Endothelial cell of umbilical vein (primary cell): ENCODE measurements around the gene LAMA5. TPM values are rescaled to one million over a fixed set of nuclear protein-coding genes. Genes with fewer than 3 reads are reported as not detected.

Source experiments
- BruUV-seq: library from RNA; stranded (reverse); fragments of 400-500 nt; replicated peaks from 2 replicates; lab custom pipeline; 2021; lab: Mats Ljungman, UMichigan
- CTCF ChIA-PET: fragments of 300-600, 350-600 bp; sonication (Branson Sonifier 250); formaldehyde crosslinking; loops from one replicate; lab custom pipeline; 2021; ENCODE audit warnings: antibody characterized with exemption, inconsistent platforms; lab: Charles Lee
- POLR2A ChIA-PET: fragments of 300-600, 350-600 bp; sonication (Branson Sonifier 250); formaldehyde crosslinking; loops from one replicate; lab custom pipeline; 2021; ENCODE audit warnings: antibody characterized with exemption, inconsistent platforms; lab: Charles Lee
- DNase-seq: peaks from one replicate; pipeline ENCODE4 v3.0.0-alpha.2; 2011; ENCODE audit warnings: low read depth, low spot score
- FAIRE-seq: peaks from 2 replicates; lab custom pipeline; 2011; peaks lifted over from hg19 to GRCh38; lab: Jason Lieb, UNC
- H2AFZ ChIP-seq: 2 replicates; pipeline ENCODE4 v1.6.0; 2012; ENCODE audit warnings: low read depth, low read length, control low read depth, inconsistent platforms
- H3K27ac ChIP-seq: 2 replicates; pipeline ENCODE4 v1.5.1; 2011; ENCODE audit warnings: low read depth, mild to moderate bottlenecking, control low read depth, low read length, moderate library complexity; ENCODE audit not compliant: insufficient read depth
- H3K27me3 ChIP-seq, 2 experiments: 2 replicates each; pipeline versions ENCODE4 v1.6.0 to v1.6.1; 2011; ENCODE audit warnings: low read length in 2 of 2, mixed read lengths in 1 of 2; ENCODE audit not compliant: control insufficient read depth in 2 of 2, insufficient read depth in 2 of 2
- H3K36me3 ChIP-seq, 2 experiments: 2 replicates in 1 of 2; 3 replicates in 1 of 2; pipeline ENCODE4 v1.5.1; 2011; ENCODE audit warnings: low read length in 2 of 2, mild to moderate bottlenecking in 1 of 2, moderate library complexity in 1 of 2; ENCODE audit not compliant: control insufficient read depth in 2 of 2, insufficient read depth in 2 of 2; ENCODE audit errors: extremely low read depth in 1 of 2
- H3K4me1 ChIP-seq: 3 replicates; pipeline ENCODE4 v1.5.1; 2011; ENCODE audit warnings: mild to moderate bottlenecking, low read length; ENCODE audit not compliant: control insufficient read depth, insufficient read depth; ENCODE audit errors: extremely low read depth
- H3K4me2 ChIP-seq: 2 replicates; pipeline ENCODE4 v1.6.1; 2011; ENCODE audit warnings: low read length, control low read depth, mixed read lengths; ENCODE audit not compliant: insufficient read depth
- H3K4me3 ChIP-seq, 3 experiments: fragments of 200-600 bp in 1 of 3; sonication (generic), shearing (Covaris generic) in 1 of 3; replicated peaks in 1 of 3; 2 replicates each; pipeline ENCODE4 v1.5.1; 2011 to 2016; ENCODE audit warnings: control low read depth in 3 of 3, low read length in 3 of 3, mild to moderate bottlenecking in 2 of 3, inconsistent platforms in 1 of 3, low read depth in 1 of 3, moderate library complexity in 1 of 3; ENCODE audit not compliant: insufficient read depth in 1 of 3
- H3K79me2 ChIP-seq: 2 replicates; pipeline ENCODE4 v1.6.0; 2012; ENCODE audit warnings: low read length, inconsistent platforms; ENCODE audit not compliant: control insufficient read depth, insufficient read depth
- H3K9ac ChIP-seq: replicated peaks from 2 replicates; pipeline ENCODE3; 2011; ENCODE audit warnings: low read length, control low read depth; ENCODE audit not compliant: insufficient read depth; ENCODE audit errors: extremely low read depth
- H3K9me1 ChIP-seq: replicated peaks from 3 replicates; pipeline ENCODE4 v1.6.0; 2011; ENCODE audit warnings: mild to moderate bottlenecking, low read length; ENCODE audit not compliant: control insufficient read depth, insufficient read depth; ENCODE audit errors: extremely low read depth
- H3K9me3 ChIP-seq: replicated peaks from 2 replicates; pipeline ENCODE4 v1.5.1; 2012; ENCODE audit warnings: low read length, inconsistent platforms; ENCODE audit not compliant: control insufficient read depth, insufficient read depth
- H4K20me1 ChIP-seq: replicated peaks from 2 replicates; pipeline ENCODE3; 2011; ENCODE audit warnings: mild to moderate bottlenecking, low read length; ENCODE audit not compliant: control insufficient read depth, insufficient read depth; ENCODE audit errors: extremely low read depth
- EZH2 ChIP-seq: IDR thresholded peaks from 2 replicates; pipeline ENCODE4 v1.6.1; 2012; ENCODE audit warnings: borderline replicate concordance, low read depth, mild to moderate bottlenecking, moderate library complexity, low read length, inconsistent platforms; ENCODE audit not compliant: severe bottlenecking
- FOS ChIP-seq: IDR thresholded peaks from 2 replicates; pipeline ENCODE4 v1.6.1; 2011; ENCODE audit warnings: mild to moderate bottlenecking, low read length, moderate library complexity, borderline replicate concordance; ENCODE audit not compliant: insufficient read depth
- GATA2 ChIP-seq: IDR thresholded peaks from 2 replicates; pipeline ENCODE4 v1.7.0; 2011; ENCODE audit warnings: low read depth, mild to moderate bottlenecking, moderate library complexity, mixed read lengths, low read length; ENCODE audit not compliant: insufficient read length, insufficient read depth
- JUN ChIP-seq: IDR thresholded peaks from 2 replicates; pipeline ENCODE4 v1.6.1; 2011; ENCODE audit warnings: borderline replicate concordance, low read depth; ENCODE audit not compliant: insufficient read length, insufficient read depth
- MYC ChIP-seq: IDR thresholded peaks from one replicate; pipeline ENCODE4 v1.6.1; 2011; ENCODE audit warnings: mild to moderate bottlenecking, low read depth, low read length
- POLR2A ChIP-seq: IDR thresholded peaks from 2 replicates; pipeline ENCODE4 v1.6.1; 2012; ENCODE audit warnings: low read depth, mild to moderate bottlenecking, control low read depth, low read length
- POLR2AphosphoS5 ChIP-seq: IDR thresholded peaks from 2 replicates; pipeline ENCODE4 v1.6.1; 2012; ENCODE audit warnings: low read depth, mild to moderate bottlenecking, control low read depth, low read length, moderate library complexity; ENCODE audit not compliant: insufficient read depth
- dilution Hi-C: fragments of 300-500 bp; cut with MboI; formaldehyde crosslinking; loops from one replicate; pipeline ENCODE4 v1.15.0; 2019; ENCODE audit warnings: low sequenced_read_pairs; ENCODE audit not compliant: extremely low pct_ligation_motif_present
- intact Hi-C: fragments of 100-400 bp; cut with micrococcal nuclease; formaldehyde crosslinking; loops from one replicate; pipeline ENCODE4 v1.10.0; 2022
- polyA plus RNA-seq, 4 experiments: library from polyadenylated mRNA; depleted of rRNA in 3 of 4; stranded (reverse) in 3 of 4; unstranded in 1 of 4; fragments of >200 nt; gene quantifications; 2 replicates each; pipeline versions ENCODE4 v1.2.1 to v1.2.3, GENCODE V29; 2011 to 2012; ENCODE audit warnings: missing spikeins in 1 of 4
- total RNA-seq: library from RNA; stranded (reverse); gene quantifications from 2 replicates; pipeline ENCODE4 v1.2.3, GENCODE V29; 2021
- TF ChIP-seq, protein P1 (sequence below): IDR thresholded peaks from 2 replicates; pipeline ENCODE4 v1.6.1; 2011; ENCODE audit not compliant: insufficient read depth, insufficient read length
- TF ChIP-seq, protein P2 (sequence below), 2 donors: IDR thresholded peaks; 1 replicate in 1 of 2; 2 replicates in 1 of 2; pipeline ENCODE4 v1.5.1; 2011; ENCODE audit warnings: low read length in 2 of 2, mild to moderate bottlenecking in 2 of 2, moderate library complexity in 2 of 2, control low read depth in 1 of 2, inconsistent platforms in 1 of 2, low read depth in 1 of 2; ENCODE audit not compliant: insufficient read depth in 1 of 2; ENCODE audit errors: extremely low read depth in 1 of 2

LAMA5 gene
- total and polyA plus RNA-seq, 2 donors (not counting 3 experiments of a cell fraction or from before 2014, with no cell fraction given), result 24.0 to 145 TPM

DNA sequence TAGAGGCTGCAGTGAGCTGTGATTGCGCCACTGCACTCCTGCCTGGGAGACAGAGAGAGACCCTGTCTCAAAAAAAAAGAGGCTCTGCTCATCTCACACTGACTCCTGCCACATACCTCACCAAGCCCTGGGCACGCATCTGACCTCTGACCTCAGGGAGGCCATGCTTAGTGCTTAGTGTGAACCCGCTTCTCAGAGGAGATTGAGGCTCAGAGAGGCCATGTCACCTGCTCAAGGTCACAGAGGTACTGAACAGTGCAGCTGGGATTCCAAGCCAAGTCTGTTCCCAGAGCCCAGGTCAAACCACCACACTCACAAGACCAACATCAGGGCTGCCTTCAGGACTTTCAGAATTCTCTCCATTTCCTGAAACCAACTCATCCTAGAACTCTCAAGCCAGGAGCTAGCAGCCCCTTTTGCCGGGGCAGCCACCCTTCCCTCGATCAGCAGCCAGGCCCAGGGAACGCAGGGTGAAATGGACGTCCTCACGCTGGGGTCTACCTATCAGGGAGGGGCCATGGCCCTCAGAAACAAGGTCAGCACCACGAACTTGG, 37.1 kb upstream of the LAMA5 start:
- Histone ChIP-seq H4K20me1 (no peaks in the 10 kb centered on the region), H2AFZ (no peak overlapping the region), H3K27me3 (no peaks in the 10 kb centered on the region), H3K9ac (no peak overlapping the region), H3K79me2 (peaks cover 7% of the 10 kb centered on the region), H3K4me3 (no peak overlapping the region), H3K36me3 (peaks cover 0 to 1% of the 10 kb centered on the region in 2 experiments), H3K4me2 (no peak overlapping the region), H3K27ac (no peak overlapping the region), H3K4me1 (peaks cover 11% of the 10 kb centered on the region), H3K9me3 (no peaks in the 10 kb centered on the region), H3K9me1 (no peaks in the 10 kb centered on the region)
- no TSS peak for BruUV-seq
- ChIA-PET CTCF (interaction anchor here (1.0 kb wide), 2 partner anchors 22 to 103 kb away, joined by 3 to 4 read pairs; no protein-coding TSS in a partner anchor), POLR2A (no interaction called here)
- FAIRE-seq (no peak), DNase-seq (no peak)
- intact Hi-C loops, result no loop called here
- dilution Hi-C loops, result no loop called here
- TF ChIP-seq, protein P1, sequence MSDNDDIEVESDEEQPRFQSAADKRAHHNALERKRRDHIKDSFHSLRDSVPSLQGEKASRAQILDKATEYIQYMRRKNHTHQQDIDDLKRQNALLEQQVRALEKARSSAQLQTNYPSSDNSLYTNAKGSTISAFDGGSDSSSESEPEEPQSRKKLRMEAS, result no peak
- TF ChIP-seq, protein P2, sequence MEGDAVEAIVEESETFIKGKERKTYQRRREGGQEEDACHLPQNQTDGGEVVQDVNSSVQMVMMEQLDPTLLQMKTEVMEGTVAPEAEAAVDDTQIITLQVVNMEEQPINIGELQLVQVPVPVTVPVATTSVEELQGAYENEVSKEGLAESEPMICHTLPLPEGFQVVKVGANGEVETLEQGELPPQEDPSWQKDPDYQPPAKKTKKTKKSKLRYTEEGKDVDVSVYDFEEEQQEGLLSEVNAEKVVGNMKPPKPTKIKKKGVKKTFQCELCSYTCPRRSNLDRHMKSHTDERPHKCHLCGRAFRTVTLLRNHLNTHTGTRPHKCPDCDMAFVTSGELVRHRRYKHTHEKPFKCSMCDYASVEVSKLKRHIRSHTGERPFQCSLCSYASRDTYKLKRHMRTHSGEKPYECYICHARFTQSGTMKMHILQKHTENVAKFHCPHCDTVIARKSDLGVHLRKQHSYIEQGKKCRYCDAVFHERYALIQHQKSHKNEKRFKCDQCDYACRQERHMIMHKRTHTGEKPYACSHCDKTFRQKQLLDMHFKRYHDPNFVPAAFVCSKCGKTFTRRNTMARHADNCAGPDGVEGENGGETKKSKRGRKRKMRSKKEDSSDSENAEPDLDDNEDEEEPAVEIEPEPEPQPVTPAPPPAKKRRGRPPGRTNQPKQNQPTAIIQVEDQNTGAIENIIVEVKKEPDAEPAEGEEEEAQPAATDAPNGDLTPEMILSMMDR (IDR thresholded peaks at IDR 0.05; ENCODE audit: extremely low read depth in 1 of 2, insufficient read depth in 1 of 2, low read depth in 1 of 2, low read length in 2 of 2), result no peak
- no peak for TF ChIP-seq POLR2AphosphoS5
- no peak for TF ChIP-seq GATA2
- TF ChIP-seq EZH2, result no peak
- no peak for TF ChIP-seq POLR2A
- TF ChIP-seq MYC, result no peak
- no peak for TF ChIP-seq JUN
- no peak for TF ChIP-seq FOS
